ENCODE results near the gene POLDIP2.

The POLDIP2 gene, protein sequence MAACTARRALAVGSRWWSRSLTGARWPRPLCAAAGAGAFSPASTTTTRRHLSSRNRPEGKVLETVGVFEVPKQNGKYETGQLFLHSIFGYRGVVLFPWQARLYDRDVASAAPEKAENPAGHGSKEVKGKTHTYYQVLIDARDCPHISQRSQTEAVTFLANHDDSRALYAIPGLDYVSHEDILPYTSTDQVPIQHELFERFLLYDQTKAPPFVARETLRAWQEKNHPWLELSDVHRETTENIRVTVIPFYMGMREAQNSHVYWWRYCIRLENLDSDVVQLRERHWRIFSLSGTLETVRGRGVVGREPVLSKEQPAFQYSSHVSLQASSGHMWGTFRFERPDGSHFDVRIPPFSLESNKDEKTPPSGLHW

DNA sequence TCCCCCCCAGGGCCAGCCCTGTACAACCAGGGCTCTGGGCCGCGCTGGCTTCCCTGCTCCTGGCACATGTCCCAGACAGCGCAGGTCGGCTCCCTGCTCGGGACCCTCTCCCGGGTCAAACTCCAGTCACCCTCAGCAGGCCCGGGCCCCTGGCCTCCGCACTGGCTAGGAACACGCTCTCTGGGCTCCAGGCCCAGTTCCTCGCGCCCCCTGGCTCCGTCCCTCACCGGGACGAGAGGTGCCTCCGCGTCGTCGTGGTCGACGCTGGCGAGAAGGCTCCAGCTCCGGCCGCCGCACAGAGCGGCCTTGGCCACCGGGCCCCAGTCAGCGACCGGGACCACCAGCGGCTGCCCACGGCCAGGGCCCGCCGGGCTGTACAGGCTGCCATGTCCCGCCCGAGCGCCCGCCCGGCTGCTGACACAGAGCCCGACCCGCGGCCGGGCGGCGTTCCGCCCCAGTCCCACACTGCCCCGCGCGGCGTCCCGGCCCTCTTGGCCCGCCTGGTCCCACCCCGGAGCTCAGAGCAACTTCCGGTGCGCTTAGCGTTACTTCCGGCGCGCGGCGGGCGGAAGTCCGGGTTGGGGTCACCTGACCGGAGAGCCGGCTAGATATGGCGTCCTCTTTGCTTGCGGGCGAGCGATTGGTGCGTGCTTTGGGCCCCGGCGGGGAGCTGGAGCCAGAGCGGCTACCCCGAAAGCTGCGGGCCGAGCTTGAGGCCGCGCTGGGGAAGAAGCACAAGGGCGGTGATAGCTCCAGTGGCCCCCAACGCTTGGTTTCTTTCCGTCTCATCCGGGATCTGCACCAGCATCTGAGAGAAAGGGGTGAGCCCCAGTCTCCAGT lies at the start of gene POLDIP2:
TSS of gene POLDIP2 (minus strand) at position 467 of the 840 bp plus-strand sequence. CDS start at position 388, 79 bp downstream.
- peak; percentile 92 for DNase-seq

DNA sequence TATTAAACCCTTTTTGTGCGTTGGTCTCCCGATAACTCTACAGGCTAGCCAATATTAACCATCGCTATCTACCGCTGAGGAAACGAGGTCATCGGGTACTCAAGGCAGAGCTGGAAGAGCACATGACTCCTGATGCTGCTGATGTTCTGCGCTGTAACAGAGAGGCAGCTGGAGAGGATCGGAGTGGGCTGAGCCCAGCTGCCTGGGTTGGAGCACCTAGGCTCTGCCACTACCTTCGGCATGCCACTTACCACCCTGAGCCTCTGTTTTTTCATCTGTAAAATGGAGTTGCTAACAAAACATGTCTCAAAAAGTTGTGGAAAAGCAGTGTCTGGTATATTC lies 49.1 kb upstream of the POLDIP2 start:
- no peak for DNase-seq

DNA sequence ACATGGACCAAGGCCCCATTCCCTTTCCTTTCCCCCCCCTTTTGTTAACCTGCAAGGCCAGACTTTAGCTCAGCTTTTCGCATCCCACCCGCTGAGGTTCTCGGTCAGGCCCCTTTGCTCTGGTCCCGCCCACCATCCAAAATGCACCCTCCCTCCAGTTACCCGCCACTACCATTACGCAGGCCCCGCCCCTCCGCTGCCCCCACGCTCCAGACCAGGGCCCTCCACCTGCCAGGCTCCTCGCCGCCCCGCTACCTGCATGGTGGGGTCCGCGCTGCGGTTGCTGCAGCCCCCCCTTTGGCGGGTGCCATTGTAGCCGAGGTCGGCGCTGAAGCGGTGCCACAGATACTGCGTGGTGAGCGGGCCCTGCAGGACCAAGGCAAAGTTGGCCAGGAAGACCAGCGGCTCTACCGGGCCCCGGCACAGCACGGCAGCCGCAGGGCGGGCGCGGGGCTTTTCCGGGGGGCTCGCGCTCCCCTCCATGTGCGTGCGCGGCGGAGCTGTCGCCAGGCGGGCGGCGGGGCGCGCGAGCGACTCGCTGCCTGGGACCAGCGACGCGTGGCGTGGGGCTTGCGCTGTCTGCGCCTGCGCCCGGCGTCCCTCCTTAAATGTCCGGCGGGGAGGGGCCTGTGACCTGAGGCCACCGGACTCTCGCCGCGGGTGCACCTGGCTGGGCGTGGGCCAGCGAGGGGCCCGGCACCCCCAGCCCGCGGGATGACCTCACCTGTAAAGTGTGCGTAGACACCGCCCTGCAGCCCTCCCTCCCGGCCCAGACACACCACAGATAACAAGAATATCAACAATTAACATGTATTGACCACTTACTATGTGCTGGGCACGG lies 48.5 kb upstream of the POLDIP2 start, which contains the start of gene SLC46A1:
TSS of gene SLC46A1 (minus strand) at position 581 of the 841 bp plus-strand sequence. CDS start at position 483, 98 bp downstream.
- DNase-seq, result peak; percentile 67

DNA sequence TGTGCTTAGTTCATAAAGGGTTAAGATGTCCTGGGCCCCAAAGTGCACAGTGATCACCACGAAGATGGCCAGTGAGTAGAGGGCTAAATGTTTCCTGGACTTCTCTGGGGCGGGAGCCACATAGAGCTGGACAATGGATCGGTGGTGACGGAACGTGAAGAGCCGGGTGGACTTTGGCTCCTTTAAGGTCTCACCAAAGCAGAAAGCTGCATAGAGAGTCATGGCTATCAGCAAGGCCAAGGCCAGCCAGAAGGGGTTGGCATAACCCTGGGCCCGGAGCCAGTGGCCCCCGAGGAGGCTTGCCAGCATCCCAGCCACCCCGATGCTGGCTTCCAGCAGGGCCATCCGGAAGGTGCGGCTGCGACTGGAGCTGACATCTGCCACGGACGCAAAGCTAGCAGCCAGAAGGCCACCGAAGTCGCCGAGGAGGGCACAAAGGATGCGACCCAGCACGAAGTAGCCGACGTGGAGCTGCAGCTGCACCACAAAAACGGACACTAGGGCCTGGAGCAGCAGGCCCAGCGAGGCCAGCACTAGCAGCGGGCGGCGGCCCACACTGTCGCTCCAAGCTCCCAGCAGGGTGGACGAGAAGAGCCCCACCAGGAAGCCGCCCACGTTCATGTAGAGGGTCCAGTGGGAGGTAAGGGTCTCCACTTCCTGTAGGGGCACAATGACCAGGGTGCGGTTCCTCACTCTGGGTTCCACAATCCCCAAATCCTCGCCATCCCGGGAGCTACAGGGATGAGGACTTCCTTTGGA lies 47.7 kb upstream of the POLDIP2 start:
- DNase-seq, result peak; percentile 18

DNA sequence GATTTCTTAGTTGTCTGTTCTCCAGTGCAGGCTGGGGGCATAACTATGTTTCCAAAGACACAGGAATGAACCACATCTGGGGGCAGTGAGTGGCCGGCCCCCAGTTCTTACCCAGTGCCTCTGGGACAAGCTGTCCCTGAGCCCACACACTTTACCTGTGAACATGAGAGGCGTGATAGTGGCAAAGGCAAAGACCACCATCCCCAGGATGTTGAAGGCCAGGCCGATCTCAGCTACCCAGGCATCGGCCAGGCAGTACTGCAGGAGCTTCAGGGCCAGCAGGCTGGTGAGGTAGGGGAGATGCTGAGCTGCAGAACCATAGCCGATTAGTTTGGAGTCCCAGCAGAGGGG lies 47.1 kb upstream of the POLDIP2 start:
- DNase-seq, result no peak

DNA sequence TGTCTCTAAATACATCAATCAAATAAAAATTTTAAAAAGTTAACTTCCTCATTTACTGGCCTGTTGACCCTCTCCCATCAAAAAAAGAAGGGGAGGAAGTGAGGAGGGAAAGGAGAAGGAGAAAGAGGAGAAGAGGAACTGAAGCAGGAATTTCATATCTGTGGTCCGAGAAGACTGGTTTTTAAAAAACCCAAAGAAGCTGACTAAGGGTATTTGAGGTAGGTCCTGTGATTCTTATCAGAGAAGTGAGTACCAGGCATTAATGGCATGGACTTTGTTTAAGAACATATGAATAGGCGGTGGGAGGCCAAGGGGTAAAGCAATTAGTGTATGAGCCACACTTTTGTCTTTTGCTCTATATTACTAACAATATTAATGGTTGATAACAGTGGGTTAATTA lies 46.7 kb upstream of the POLDIP2 start:
- no peak for DNase-seq

DNA sequence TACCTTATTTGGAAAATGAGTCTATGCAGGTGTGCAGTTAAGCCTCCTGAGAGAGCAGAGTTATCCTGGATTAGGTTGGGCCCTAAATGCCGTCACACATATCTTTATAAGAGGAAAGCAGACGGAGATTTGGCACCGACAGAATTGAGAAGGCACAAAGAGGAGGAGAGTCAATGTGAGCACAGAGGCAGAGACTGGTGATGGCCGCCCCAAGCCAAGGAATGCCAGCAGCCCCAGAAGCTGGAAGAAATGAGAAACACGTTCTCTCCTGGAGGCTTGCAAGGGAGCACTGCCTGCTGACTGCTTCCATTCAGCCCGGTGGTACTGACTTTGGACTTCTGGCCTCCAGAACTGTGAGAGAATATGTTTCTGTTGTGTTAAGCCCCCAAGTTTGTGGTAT lies 45.5 kb upstream of the POLDIP2 start:
- no peak for DNase-seq

DNA sequence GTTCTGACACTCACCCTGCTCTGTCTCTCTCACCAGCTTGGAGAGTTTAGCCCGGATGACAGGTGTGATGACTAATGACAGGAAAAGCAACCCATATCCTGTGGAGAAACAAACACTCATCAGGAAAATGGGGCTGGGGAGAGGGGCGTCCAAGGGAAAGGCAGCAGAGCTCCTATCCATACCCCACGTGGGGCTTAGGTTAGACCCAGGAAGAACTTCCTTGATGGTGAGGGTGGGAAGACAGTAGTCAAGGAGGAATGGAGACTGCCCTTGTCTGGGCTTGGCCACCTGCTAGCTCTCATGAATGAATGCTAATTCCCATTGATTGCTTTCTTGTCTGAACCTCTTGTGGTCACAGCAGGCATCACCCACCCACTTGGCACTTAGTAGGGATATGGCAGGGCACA lies 44.9 kb upstream of the POLDIP2 start:
- DNase-seq, result peak; percentile 31

DNA sequence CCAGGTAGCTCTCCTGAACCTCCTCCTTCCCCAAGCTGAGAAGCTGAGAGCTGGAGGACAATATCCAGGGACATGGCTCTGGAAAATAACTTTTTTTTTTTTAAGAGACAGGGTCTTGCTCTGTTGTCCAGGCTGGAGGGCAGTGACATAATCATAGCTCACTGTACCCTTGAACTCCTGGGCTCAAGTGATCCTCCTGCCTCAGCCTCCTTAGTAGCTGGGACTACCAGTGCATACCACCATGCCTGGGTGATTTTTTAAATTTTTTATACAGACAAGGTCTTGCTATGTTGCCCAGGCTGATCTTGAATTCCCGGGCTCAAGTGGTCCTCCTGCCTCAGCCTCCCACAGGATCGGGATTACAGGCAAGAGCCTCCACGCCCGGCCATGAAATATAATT lies 42.5 kb upstream of the POLDIP2 start:
- DNase-seq, result no peak

DNA sequence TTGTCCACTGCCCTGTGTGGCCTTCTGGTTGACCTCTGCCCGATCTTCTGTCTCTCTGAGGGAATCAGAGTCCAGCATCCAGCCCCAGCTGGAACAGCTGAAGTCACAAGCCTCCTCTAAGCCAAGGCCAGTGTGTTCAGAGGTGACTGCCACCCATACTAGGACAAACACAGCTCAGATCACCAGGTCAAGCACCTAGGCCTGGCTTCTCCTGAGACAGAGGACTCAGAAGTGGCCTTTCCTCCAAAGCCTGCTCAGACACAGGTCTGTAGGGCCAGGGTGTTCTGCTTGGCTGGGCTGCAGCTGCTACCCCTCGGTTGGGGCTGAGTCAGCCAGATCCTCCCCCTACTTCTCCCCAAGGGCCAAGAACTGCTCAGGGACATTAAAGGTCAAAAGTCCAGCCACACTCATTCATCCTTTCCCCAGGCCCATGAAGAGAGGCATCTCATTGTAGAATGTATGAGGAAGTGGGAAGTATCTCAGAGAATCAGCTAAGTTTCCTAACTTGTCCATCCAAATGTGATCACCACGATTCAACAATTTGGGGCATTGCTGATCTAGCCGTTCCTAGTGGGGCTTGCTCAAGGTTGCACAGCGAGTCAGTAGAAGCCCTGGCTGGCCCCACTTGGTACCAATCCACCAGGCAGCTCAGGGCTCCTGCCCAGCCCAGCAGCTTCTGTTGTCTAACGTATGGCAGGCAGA lies 41.1 kb upstream of the POLDIP2 start:
- no peak for DNase-seq

DNA sequence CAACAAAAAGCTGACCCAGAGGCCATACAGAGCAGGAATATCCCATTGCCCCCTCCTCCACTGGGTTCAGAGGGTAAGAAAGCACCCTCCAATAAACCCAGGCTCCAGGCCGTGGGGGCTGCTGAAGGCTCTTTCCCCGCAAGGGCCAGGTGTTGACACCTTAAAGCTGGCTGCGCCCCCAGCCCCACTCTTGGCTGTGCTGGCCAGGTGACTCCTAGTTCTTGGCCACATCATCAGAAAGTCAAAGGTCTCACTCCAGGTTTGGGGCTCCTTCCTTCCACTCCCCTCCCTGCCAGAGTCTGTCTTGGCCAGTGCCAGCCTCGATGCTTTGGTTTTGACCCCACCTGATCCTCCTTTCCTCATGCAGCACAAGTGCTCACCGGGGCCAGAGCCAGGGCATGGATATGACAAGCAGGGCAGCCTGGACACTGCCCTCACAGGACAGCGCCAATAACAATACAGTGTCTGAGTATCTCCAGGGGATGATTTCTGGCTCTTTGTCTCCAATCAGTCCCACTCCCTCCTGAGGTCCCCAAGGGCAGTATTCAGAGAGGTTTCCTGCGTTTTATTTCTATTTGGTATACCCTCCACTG lies 40.5 kb upstream of the POLDIP2 start:
- no peak for DNase-seq

DNA sequence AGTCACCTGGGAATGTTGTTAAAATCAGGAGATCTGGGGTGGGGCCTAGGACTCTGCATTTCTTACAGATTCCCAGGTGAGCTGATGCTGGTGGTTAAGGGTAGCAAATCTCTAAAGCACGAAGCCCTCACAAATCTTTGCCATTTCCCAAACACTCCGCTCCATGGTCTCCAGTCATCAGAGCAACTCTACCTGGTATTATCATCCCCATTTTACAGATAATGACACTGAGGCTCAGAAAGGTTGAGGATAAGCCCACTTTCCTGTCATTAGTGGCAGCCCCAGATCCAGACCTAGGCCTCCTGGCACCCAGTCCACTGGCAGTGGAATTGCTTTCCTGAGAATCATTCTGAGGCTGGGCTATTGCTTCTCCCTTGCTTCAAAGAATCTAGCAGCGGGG lies 39.9 kb upstream of the POLDIP2 start:
- DNase-seq, result no peak

DNA sequence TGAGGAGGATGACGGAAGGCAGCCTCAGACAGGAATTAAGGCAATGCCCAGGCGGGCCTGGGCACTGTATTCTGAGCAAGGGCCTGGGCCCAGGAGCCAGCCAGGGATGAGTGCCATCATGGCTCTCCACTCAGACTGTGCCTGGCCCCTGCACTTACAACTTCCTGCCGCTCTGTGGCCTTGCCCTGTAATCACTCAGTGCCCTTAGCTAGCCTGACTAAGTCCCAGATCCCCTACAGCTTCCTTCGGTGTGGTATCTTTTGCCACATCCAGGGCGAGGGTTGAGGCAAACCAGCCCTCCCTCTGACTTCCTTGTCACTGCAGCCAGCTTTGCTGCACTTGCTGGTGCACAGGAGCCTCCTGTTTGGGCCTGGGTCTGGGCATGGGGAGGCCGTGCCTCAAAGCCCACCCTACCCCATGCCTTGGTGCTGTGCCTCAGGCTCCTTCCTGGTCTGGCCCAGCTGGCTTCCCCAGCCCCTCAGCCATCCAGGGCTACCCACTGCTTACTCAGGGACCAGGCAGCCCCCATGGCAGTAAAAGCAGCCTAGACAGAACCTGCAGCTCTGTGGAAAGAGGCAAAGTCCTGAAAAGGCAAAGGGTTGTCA lies 39.4 kb upstream of the POLDIP2 start:
- no peak for DNase-seq

DNA sequence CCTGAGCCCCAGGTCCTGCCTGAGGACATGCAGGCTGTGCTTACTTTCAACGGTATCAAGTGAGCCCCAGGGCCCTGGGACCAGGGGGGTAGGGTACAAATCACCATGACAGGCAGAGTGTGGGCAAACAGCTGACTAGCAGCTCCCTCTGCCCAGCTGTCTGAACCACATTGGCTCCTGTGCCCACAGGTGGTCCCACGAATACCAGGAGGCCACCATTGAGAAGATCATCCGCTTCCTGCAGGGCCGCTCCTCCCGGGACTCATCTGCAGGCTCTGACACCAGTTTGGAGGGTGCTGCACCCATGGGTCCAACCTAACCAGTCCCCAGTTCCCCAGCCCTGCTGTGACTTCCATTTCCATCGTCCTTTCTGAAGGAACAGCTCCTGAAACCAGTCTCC lies 38.6 kb upstream of the POLDIP2 start:
- no peak for DNase-seq

DNA sequence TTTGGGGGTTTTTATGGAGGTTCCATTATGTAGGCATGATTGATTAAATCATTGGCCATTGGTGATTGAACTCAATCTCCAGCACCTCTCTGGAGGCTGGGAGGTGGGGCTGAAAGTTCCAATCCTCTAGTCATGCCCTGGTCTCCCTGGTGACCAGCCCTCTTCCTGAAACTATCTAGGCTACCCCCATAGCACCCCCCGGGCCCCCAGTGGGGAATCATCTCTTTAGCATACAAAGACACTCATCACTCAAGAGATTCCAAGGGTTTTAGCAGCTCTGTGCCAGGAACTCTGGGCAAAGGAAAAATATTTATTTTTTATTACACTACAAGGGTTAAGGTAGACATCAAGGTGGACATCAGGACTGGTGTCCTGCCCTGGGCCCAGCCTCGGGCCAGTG lies 38.1 kb upstream of the POLDIP2 start:
- no peak for DNase-seq

DNA sequence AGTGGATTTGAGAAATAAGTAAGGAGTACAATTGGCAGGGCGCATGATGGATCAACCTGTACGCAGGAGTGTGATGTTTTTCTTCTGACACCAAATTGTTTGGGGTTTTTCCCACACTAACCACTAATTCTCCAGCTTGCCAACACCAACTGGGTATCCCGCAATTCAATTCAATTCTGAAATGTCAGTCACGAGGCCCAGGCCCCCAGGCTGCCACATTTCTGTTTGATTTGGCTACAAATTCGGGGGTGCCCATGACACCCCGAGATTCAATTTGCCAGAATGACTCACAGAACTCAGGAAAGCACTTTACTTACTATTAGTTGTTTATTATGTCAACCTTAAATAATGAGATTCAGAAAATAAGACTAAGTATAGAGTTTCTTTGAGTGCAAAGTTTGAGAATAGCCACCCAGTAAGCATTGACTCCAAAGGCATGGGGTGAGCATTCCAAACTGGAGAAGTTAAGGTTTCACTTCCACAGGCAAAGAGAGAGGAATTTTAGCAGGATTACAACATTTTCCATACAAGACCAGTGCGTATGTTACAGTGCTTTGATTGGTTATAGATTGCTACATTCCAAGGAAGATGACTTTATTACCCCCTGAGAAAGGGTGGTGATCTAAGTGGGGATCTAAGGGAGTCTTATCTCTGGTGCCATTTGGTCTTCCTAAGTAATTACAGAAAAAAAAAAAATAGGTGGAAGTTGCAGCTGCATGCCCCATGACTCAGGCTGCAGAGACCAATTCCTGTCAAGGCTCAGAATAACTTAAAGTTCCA lies 37.2 kb upstream of the POLDIP2 start:
- DNase-seq, result no peak

DNA sequence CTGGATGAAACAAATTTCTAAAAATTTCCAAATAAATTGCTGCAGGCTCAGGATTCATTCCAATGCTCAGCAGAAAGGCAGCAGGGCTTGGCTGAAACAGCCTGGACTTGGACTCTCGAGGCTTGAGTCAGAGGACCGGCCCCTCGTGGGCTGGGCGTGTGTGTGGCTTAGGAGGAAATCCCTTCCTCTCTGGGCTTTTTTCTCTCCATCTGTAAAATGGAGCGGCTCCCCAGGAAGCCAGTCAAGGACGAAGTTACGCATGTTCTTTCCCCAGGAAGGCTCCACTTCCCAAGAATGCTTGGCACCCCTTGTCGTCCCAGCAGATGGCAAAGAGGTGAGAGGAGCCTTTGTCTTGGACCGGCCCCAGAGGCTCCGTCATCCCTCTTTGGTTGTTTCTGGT lies 35.2 kb upstream of the POLDIP2 start:
- DNase-seq, result no peak

DNA sequence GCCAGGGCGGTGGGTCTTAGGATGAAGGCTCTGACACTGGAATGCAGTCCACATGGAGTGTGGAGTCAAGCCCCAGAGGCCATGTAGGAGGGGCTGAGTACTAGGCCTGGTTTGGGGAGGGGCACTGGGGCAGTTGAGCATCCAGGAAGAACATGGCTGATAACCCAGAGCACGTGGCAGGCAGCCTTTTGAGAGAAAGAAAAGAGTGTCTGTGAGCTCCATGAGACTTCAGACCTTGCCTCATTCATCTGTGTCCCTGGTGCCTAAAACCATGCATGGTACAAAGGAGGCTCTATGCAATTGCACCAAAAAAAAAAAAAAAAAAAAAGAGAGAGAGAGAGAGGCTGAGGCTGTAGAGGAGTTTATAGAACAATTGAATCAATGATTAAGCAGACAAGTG lies 34.1 kb upstream of the POLDIP2 start:
- DNase-seq, result no peak

DNA sequence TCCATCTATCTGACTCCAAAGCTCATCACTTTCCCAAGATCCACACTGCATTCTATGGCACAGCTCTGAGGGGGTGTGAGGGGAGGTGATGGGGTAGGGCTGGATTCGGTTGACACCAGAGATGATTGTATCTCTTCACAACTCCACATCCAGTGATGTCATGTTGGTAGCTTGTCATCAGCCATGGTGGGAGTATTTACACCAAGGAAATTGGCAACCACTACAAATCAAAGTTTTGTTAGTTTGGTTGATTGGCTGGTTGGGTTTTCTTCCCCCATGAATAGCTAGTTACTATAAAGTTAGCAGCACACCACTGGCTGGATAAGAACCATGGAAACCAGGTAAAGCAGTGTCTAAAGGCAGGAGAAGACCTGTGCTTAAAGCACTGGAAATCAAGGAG lies 33.7 kb upstream of the POLDIP2 start:
- DNase-seq, result no peak

DNA sequence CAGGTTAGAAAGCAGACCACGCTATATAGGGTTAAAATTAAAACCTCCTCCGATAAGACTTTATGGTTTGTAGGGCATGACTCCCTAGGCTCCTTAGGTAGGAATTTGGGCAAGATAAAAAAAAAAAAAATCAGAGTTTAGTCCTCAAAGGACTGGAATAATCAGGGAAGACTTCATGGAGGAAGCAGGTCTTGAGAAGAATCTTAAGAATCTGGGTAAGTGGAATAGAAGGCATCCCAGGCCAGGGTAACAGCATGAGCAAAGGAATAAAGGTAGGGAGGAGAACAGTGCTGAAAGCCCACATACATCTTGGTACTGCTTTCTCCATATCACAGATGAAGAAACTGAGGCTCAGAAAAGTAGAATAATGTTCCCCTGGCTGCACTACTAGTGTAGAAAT lies 33.2 kb upstream of the POLDIP2 start:
- DNase-seq, result no peak

Measured in COR-L47 (cell line).